NB4 (cell line): ENCODE data around the gene E2F3.

Experiments
- DNase-seq: peaks from one replicate; pipeline ENCODE4 v3.0.0; 2010; ENCODE audit warnings: low read depth
- H3K4me3 ChIP-seq: one replicate; pipeline ENCODE4 v1.5.1; 2011; ENCODE audit warnings: mild to moderate bottlenecking, low read depth, low read length, moderate library complexity
- MYC ChIP-seq: IDR thresholded peaks from 2 replicates; pipeline ENCODE4 v1.6.1; 2011; ENCODE audit warnings: low read depth, low read length
- POLR2A ChIP-seq: IDR thresholded peaks from 2 replicates; pipeline ENCODE4 v1.6.1; 2011; ENCODE audit warnings: mild to moderate bottlenecking; ENCODE audit not compliant: insufficient read length; ENCODE audit errors: extremely low read depth
- TF ChIP-seq, protein P1 (sequence below): IDR thresholded peaks from 2 replicates; pipeline ENCODE4 v1.6.1; 2011; ENCODE audit warnings: low read depth, low read length
- TF ChIP-seq, protein P2 (sequence below): IDR thresholded peaks from one replicate; pipeline ENCODE4 v1.5.1; 2012; ENCODE audit warnings: low read depth, low read length

Gene E2F3

DNA sequence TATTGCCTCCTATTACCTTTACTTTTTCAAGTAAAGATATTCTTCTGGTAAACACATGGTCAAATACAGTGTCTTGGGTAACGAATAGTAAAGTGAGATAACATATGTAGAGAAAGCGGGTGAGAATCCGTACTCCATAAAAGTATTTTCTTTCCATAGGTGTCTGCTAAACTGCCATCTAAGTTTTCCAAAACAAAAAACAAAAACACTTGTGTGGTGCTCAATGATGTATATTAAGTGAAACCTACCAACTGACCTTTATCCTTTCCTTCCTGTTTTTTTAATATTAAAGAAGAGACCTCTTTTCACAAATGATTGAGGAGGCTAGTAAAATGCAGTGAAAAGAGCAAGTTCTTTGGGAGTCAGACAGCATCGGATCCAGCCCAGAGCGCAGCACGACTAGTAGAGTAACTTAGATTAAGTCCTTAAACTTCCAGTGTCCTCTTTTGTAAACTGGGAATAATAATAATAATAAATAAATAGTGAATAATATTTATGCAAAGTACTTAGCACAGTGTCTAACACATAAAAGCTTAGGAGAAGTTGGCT is 132.1 kb downstream of the E2F3 start:
- TF ChIP-seq, protein P1, sequence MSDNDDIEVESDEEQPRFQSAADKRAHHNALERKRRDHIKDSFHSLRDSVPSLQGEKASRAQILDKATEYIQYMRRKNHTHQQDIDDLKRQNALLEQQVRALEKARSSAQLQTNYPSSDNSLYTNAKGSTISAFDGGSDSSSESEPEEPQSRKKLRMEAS, result no peak
- TF ChIP-seq, protein P2, sequence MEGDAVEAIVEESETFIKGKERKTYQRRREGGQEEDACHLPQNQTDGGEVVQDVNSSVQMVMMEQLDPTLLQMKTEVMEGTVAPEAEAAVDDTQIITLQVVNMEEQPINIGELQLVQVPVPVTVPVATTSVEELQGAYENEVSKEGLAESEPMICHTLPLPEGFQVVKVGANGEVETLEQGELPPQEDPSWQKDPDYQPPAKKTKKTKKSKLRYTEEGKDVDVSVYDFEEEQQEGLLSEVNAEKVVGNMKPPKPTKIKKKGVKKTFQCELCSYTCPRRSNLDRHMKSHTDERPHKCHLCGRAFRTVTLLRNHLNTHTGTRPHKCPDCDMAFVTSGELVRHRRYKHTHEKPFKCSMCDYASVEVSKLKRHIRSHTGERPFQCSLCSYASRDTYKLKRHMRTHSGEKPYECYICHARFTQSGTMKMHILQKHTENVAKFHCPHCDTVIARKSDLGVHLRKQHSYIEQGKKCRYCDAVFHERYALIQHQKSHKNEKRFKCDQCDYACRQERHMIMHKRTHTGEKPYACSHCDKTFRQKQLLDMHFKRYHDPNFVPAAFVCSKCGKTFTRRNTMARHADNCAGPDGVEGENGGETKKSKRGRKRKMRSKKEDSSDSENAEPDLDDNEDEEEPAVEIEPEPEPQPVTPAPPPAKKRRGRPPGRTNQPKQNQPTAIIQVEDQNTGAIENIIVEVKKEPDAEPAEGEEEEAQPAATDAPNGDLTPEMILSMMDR, result no peak
- no peak for TF ChIP-seq POLR2A
- no peak for TF ChIP-seq MYC
- peak overlapping the region; percentile 67 for H3K4me3 ChIP-seq
- no peak for DNase-seq

DNA sequence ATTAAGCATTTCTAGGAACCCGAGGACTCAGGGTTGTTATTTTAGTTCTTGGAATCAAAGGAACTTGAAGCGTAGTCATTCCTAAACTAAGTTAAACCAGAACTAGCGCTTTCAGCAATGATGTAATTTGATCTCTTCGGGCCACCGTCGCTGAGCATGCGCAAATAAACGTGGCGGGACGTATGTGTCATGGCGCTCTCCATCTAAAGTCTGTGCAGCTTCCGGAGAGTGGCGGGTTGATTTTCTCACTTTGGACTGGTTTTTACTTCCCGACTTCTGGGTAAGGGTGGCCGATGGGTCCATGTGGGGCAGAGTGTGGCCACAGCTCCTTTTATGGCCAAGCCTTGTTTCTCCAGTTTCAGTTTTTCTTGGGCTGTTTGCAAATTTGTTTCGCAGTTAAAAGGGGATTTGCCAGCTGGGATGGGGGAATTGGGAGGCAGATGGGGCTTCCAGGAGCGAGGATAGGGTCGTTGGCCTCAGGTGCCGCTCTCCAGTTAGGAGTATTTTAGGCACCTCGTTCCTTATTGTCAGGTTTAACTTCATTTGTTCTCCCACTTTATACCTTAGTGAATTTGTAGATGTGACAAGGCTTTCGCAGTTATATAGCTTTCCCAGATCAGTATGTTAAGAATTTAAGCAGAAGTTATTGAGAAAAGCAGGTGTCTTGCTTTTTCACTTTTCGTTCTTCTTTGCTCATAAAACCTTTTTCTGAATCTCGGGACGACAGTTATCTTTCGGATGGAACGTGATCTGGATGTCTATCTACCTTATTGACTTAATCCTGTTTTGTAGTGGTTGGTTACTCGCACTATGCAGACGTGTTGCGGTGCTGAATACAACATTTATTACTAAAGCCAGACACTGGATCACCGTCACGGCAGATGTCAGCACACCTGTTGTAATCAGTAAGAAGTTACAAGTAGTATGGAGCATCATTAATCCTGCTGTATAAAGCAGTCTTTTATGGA is 132.9 kb downstream of the E2F3 start, which contains the start of gene CDKAL1:
Gene CDKAL1 (plus strand): TSS at position 163 of the 968 bp plus-strand sequence. CDS start 11,894 bp downstream, outside the sequence.
- DNase-seq, result peak; percentile 95
- peak within 1 kb of the TSS; percentile 67 for H3K4me3 ChIP-seq
- peak; percentile 66 for TF ChIP-seq POLR2A
- peak; percentile 41; the same call in 1 of the 2 replicates for TF ChIP-seq MYC
- TF ChIP-seq, protein P1, result peak; percentile 52; the same call in 1 of the 2 replicates
- TF ChIP-seq, protein P2, result no peak

DNA sequence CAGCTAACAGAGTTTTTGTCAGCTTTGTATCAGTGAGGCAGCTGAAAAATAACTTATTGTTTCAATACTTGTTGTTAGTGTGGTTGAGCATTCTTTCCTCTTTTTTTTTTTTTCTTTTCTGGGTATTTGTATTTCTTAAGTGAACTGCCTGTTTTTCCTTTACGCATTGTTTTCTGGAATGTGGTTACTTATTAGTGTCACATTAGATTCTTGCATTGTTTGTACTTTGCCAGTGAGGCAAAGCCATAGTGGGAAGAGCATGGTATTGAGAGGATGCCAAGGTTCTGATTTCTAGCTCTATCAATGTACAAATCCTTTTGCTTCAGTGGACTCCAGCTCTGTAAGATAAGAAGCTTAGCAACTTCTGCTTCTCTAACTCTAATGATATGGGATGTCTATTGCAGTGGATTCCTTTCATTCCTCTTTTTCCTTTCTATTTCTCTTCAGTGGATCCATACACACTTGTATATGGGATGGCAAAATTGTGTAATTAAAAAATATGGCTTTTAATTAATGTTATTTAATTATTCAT is 136.5 kb downstream of the E2F3 start:
- TF ChIP-seq, protein P1, result no peak
- no peak for DNase-seq
- H3K4me3 ChIP-seq, result no peak overlapping the region

DNA sequence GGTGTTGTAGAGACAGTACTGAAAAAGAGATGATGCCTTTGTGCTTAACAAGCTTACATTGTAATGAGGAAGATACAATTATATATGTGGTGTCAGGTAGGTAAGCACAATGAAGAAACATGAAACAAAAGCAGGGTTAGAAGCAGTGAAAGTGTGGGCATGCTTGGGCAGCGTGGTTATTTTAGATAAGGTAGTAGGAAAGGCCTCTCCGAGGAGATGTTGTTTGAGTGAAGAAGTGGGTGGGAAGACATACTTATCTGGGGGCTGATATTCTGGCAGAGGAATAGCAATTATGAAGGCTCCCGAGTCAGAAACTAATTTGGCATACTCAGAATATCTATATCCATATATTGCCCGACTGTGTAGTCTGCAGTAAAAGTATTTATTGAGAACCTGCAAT is 137.2 kb downstream of the E2F3 start:
- no peak for DNase-seq
- H3K4me3 ChIP-seq, result no peak overlapping the region
- TF ChIP-seq, protein P2, result no peak
- TF ChIP-seq, protein P1, result no peak
- TF ChIP-seq POLR2A (no peak), MYC (no peak)

DNA sequence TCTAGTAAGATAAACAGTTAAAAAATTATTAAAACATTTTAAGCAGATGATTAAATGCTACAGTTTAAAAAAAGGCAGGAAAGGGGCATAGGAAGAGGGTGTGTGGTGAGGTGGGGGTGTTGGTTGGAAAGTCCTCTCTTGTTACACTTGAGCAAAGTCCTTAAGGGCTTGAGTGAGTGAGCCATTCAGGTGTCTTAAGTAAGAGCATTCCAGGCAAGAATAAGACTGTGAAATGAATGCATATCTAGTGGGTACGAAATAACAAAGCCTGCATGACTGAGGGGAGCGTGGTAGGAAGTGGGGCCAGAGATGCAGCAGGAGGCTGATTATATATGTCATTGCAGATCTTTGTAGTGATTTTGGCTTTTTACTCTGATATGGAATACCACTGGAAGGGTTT is 137.7 kb downstream of the E2F3 start:
- no peak for TF ChIP-seq POLR2A
- TF ChIP-seq, protein P1, result no peak

DNA sequence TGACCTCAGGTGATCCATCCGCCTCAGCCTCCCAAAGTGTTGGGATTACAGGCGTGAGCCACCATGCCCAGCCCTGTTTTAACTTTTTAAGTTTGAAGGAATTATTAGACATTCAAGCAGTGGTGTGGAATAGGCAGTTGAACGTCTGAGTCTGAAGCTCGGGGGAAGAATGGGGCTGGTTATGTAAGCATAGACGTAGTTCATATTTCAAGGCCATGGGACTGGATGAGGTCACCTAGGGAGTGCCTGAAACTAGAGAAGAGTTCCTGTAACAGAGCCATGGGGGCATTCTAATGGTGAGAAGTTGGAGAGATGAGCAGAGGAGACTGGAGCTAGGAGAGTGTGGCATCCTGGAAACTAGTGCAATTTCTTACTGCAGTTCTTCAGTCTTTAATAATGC is 139.0 kb downstream of the E2F3 start:
- no peak overlapping the region for H3K4me3 ChIP-seq
- DNase-seq, result no peak
- no peak for TF ChIP-seq POLR2A

More for the DNA sequence above, 137.7 kb downstream of the E2F3 start:
- H3K4me3 ChIP-seq, result no peak overlapping the region
- DNase-seq, result no peak

DNA sequence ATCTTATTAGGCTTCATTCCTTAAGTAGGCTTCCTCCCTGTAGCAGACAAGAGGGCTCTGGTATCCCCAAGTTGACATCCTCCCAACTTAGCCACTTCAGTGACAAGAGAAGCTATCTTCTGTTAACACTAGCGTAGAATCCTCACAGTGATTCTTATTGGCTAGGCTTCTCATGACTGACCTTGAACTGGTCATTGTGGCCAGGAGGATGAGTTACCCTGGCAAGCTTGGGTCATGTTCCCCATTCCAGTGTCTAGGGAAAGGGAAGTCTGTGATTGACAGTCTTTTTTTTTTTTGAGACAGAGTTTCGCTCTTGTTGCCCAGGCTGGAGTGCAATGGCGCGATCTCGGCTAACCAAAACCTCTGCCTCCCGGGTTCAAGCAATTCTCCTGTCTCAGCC is 139.7 kb downstream of the E2F3 start:
- H3K4me3 ChIP-seq, result no peak overlapping the region
- TF ChIP-seq POLR2A (no peak), MYC (no peak)
- TF ChIP-seq, protein P1, result no peak
- TF ChIP-seq, protein P2, result no peak
- DNase-seq, result no peak
